GM19438 (cell line): ENCODE data around the gene NECTIN1.

ENCODE experiments used
- ATAC-seq: cut with Tn5 transposase; IDR thresholded peaks from one replicate; pipeline ENCODE4 v1.9.1; 2021; ENCODE audit warnings: low read depth; ENCODE audit not compliant: unreplicated experiment

The NECTIN1 gene

GRCh38 chr11:119676461-119677020 is 52.5 kb downstream of the NECTIN1 start:
- no peak for ATAC-seq

- peak; percentile 86 for ATAC-seq
These were observed 55.2 kb downstream of the NECTIN1 start for GRCh38 chr11:119673759-119674336.

GRCh38 chr11:119673052-119673758 is 55.8 kb downstream of the NECTIN1 start:
- no peak for ATAC-seq

- ATAC-seq, result no peak
These were observed 56.4 kb downstream of the NECTIN1 start for GRCh38 chr11:119672597-119672996.

GRCh38 chr11:119671561-119672015 is 57.4 kb downstream of the NECTIN1 start:
- no peak for ATAC-seq

- no peak for ATAC-seq
These were observed 57.9 kb downstream of the NECTIN1 start for GRCh38 chr11:119671051-119671450.

GRCh38 chr11:119669487-119669886 is 59.5 kb downstream of the NECTIN1 start:
- ATAC-seq, result no peak

GRCh38 chr11:119668676-119669075 is 60.3 kb downstream of the NECTIN1 start:
- no peak for ATAC-seq

GRCh38 chr11:119666463-119667131 is 62.4 kb downstream of the NECTIN1 start:
- ATAC-seq, result peak; percentile 80

- ATAC-seq, result no peak
These were observed 62.9 kb downstream of the NECTIN1 start for GRCh38 chr11:119666061-119666460.

- ATAC-seq, result no peak
These were observed 64.1 kb downstream of the NECTIN1 start for GRCh38 chr11:119664701-119665420.

- no peak for ATAC-seq
These were observed 64.9 kb downstream of the NECTIN1 start for GRCh38 chr11:119664063-119664572.

- no peak for ATAC-seq
These were observed 65.7 kb downstream of the NECTIN1 start for GRCh38 chr11:119663279-119663678.

- ATAC-seq, result no peak
These were observed 67.8 kb downstream of the NECTIN1 start for GRCh38 chr11:119661226-119661625.

GRCh38 chr11:119659971-119660723 is 68.9 kb downstream of the NECTIN1 start:
- ATAC-seq, result no peak

GRCh38 chr11:119652907-119653659 is 75.9 kb downstream of the NECTIN1 start:
- no peak for ATAC-seq

GRCh38 chr11:119651802-119652584 is 77.0 kb downstream of the NECTIN1 start:
- ATAC-seq, result no peak

- ATAC-seq, result no peak
These were observed 78.7 kb downstream of the NECTIN1 start for GRCh38 chr11:119650251-119650650.
